Measurements from ENCODE around the gene H2AZ2. TPM values are rescaled to one million over a fixed set of nuclear protein-coding genes. Genes with fewer than 3 reads are reported as not detected.

H2AZ2 gene
- polyA plus RNA-seq, 2 donors = 70.0 to 93.6 TPM

DNA sequence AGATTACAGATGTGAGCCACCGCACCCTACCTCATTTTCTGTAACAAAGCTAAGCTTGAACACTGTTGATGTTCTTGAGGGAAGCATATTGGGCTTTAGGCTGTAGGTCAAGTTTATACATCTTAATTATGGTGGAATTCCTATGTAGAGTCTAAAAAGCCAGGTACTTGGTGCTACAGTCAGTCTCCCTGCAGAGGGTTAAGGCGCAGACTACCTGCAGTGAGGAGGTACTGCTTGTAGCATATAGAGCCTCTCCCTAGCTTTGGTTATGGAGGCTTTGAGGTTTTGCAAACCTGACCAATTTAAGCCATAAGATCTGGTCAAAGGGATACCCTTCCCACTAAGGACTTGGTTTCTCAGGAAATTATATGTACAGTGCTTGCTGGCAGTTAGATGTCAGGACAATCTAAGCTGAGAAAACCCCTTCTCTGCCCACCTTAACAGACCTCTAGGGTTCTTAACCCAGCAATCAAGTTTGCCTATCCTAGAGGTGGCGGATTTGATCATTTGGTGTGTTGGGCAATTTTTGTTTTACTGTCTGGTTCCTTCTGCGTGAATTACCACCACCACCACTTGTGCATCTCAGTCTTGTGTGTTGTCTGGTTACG, 45.4 kb downstream of the H2AZ2 start:
- Histone ChIP-seq H3K9me3 (ENCODE audit: control insufficient read depth in 2 of 2, insufficient read depth in 1 of 2, low read depth in 1 of 2, low read length in 1 of 2) (no peaks in the 10 kb centered on the region), H3K4me1 (ENCODE audit: control insufficient read depth in 2 of 2, insufficient read depth in 2 of 2, low read length in 1 of 2) (no peaks in the 10 kb centered on the region), H3K27me3 (ENCODE audit: control insufficient read depth in 1 of 2, insufficient read depth in 2 of 2, low read length in 2 of 2) (no peaks in the 10 kb centered on the region), H3K4me3 (ENCODE audit: low read depth in 1 of 2, low read length in 2 of 2) (no peak overlapping the region), H3K36me3 (ENCODE audit: control insufficient read depth in 2 of 2, insufficient read depth in 2 of 2, low read length in 1 of 2) (peaks cover 11 to 32% of the 10 kb centered on the region in 2 donors), H3K27ac (ENCODE audit: low read depth in 2 of 2, low read length in 1 of 2) (no peak overlapping the region)
- 95 to 98% methylated on average over 5 of the region's 5 CpGs for WGBS, 2 donors

DNA sequence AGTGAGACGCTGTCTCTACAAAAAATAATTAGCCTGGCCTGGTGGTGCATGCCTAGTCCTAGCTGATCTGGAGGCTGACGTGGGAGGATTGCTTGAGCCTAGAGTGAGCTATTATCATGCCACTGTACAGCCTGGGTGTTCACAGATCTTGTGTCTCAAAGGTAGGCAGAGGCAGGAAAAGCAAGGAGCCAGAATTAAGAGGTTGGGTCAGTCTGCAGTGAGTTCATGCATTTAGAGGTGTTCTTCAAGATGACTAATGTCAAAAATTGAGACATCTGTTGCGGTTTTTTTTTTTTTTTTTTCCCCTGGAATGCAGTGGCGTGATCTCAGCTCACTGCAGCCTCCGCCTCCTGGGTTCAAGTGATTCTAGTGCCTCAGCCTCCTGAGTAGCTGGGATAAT, 46.0 kb downstream of the H2AZ2 start:
- no peaks in the 10 kb centered on the region for H3K4me1 ChIP-seq (ENCODE audit: control insufficient read depth in 2 of 2, insufficient read depth in 2 of 2, low read length in 1 of 2)
- 82 to 84% methylated on average over 5 of the region's 5 CpGs for WGBS, 2 donors
- H3K9me3 ChIP-seq (ENCODE audit: control insufficient read depth in 2 of 2, insufficient read depth in 1 of 2, low read depth in 1 of 2, low read length in 1 of 2) = no peaks in the 10 kb centered on the region
- peaks cover 11 to 32% of the 10 kb centered on the region in 2 donors for H3K36me3 ChIP-seq (ENCODE audit: control insufficient read depth in 2 of 2, insufficient read depth in 2 of 2, low read length in 1 of 2)
- H3K27me3 ChIP-seq (ENCODE audit: control insufficient read depth in 1 of 2, insufficient read depth in 2 of 2, low read length in 2 of 2) = no peaks in the 10 kb centered on the region
- no peak overlapping the region for H3K4me3 ChIP-seq (ENCODE audit: low read depth in 1 of 2, low read length in 2 of 2)
- H3K27ac ChIP-seq (ENCODE audit: low read depth in 2 of 2, low read length in 1 of 2) = peak overlapping the region in 1 of 2 donors; percentile 1

GRCh38 chr7:44799939-44800338, 47.9 kb downstream of the H2AZ2 start:
- Histone ChIP-seq H3K9me3 (ENCODE audit: control insufficient read depth in 2 of 2, insufficient read depth in 1 of 2, low read depth in 1 of 2, low read length in 1 of 2) (no peaks in the 10 kb centered on the region), H3K4me1 (ENCODE audit: control insufficient read depth in 2 of 2, insufficient read depth in 2 of 2, low read length in 1 of 2) (no peaks in the 10 kb centered on the region), H3K4me3 (ENCODE audit: low read depth in 1 of 2, low read length in 2 of 2) (no peak overlapping the region), H3K27me3 (ENCODE audit: control insufficient read depth in 1 of 2, insufficient read depth in 2 of 2, low read length in 2 of 2) (no peaks in the 10 kb centered on the region), H3K27ac (ENCODE audit: low read depth in 2 of 2, low read length in 1 of 2) (no peak overlapping the region), H3K36me3 (ENCODE audit: control insufficient read depth in 2 of 2, insufficient read depth in 2 of 2, low read length in 1 of 2) (peaks cover 11 to 32% of the 10 kb centered on the region in 2 donors)
- WGBS, 2 donors = 68 to 73% methylated on average over 4 of the region's 4 CpGs

DNA sequence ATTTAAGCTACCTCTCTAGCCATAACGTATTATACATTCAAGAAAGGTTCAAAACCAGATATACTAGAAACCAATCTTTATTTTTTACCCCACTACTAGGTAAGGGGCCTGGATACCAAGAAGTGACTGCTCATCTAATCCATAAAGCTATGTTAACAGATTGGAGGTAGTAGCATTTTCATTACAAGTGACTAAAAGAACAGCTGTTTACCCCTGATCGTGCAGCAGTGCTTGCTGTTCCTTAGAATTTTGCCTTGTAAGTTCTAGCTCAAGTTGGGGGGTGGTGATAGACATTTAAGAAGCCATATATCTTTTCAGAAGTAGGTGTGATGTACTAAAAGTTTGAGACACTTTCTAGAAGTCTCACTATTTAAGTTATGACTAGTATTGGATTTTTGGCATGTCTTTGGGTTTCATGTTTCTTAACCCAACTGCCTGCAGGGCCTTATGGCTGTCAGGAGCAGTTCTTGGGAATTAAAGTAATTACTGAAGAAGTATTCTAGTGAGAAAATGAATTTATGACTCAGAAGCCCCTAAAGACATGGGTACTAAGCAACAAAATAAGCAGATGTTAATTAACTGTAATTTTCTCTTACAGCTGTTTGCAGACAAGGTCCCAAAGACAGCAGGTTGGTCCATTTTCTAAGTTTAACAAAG, 49.1 kb downstream of the H2AZ2 start:
- H3K27ac ChIP-seq (ENCODE audit: low read depth in 2 of 2, low read length in 1 of 2) = no peak overlapping the region
- H3K9me3 ChIP-seq (ENCODE audit: control insufficient read depth in 2 of 2, insufficient read depth in 1 of 2, low read depth in 1 of 2, low read length in 1 of 2) = no peaks in the 10 kb centered on the region
- 7 to 11% methylated on average over 2 of the region's 2 CpGs for WGBS, 2 donors
- H3K36me3 ChIP-seq (ENCODE audit: control insufficient read depth in 2 of 2, insufficient read depth in 2 of 2, low read length in 1 of 2) = peaks cover 11 to 29% of the 10 kb centered on the region in 2 donors
- no peaks in the 10 kb centered on the region for H3K27me3 ChIP-seq (ENCODE audit: control insufficient read depth in 1 of 2, insufficient read depth in 2 of 2, low read length in 2 of 2)
- no peaks in the 10 kb centered on the region for H3K4me1 ChIP-seq (ENCODE audit: control insufficient read depth in 2 of 2, insufficient read depth in 2 of 2, low read length in 1 of 2)
- peak overlapping the region in 1 of 2 donors; percentile 79 for H3K4me3 ChIP-seq (ENCODE audit: low read depth in 1 of 2, low read length in 2 of 2)

- Histone ChIP-seq H3K4me1 (ENCODE audit: control insufficient read depth in 2 of 2, insufficient read depth in 2 of 2, low read length in 1 of 2) (no peaks in the 10 kb centered on the region), H3K27ac (ENCODE audit: low read depth in 2 of 2, low read length in 1 of 2) (peak overlapping the region; percentile 96 to 100), H3K27me3 (ENCODE audit: control insufficient read depth in 1 of 2, insufficient read depth in 2 of 2, low read length in 2 of 2) (no peaks in the 10 kb centered on the region), H3K9me3 (ENCODE audit: control insufficient read depth in 2 of 2, insufficient read depth in 1 of 2, low read depth in 1 of 2, low read length in 1 of 2) (no peaks in the 10 kb centered on the region), H3K4me3 (ENCODE audit: low read depth in 1 of 2, low read length in 2 of 2) (peak overlapping the region; percentile 71 to 79), H3K36me3 (ENCODE audit: control insufficient read depth in 2 of 2, insufficient read depth in 2 of 2, low read length in 1 of 2) (peaks cover 11 to 25% of the 10 kb centered on the region in 2 donors)
- 1 to 2% methylated on average over 26 of the region's 26 CpGs for WGBS, 2 donors
Observed at GRCh38 chr7:44797329-44798258, 50.3 kb downstream of the H2AZ2 start.

- H3K9me3 ChIP-seq (ENCODE audit: control insufficient read depth in 2 of 2, insufficient read depth in 1 of 2, low read depth in 1 of 2, low read length in 1 of 2) = no peaks in the 10 kb centered on the region
- peak within 1 kb of the TSS; percentile 74 to 79 for H3K4me3 ChIP-seq (ENCODE audit: low read depth in 1 of 2, low read length in 2 of 2)
- no peaks in the 10 kb centered on the region for H3K4me1 ChIP-seq (ENCODE audit: control insufficient read depth in 2 of 2, insufficient read depth in 2 of 2, low read length in 1 of 2)
- H3K36me3 ChIP-seq (ENCODE audit: control insufficient read depth in 2 of 2, insufficient read depth in 2 of 2, low read length in 1 of 2) = peaks cover 5 to 17% of the 10 kb centered on the region in 2 donors
- H3K27ac ChIP-seq (ENCODE audit: low read depth in 2 of 2, low read length in 1 of 2) = peak within 1 kb of the TSS; percentile 96 to 100
- WGBS, 2 donors = 1% methylated on average over 97 to 99 of the region's 99 CpGs
- no peaks in the 10 kb centered on the region for H3K27me3 ChIP-seq (ENCODE audit: control insufficient read depth in 1 of 2, insufficient read depth in 2 of 2, low read length in 2 of 2)
Observed at GRCh38 chr7:44796504-44797328, 51.2 kb downstream of the H2AZ2 start, which contains the start of gene PPIA. PPIA (plus strand) TSS chr7:44796681; CDS start chr7:44796725, 44 bp downstream.

- no peaks in the 10 kb centered on the region for H3K27me3 ChIP-seq (ENCODE audit: control insufficient read depth in 1 of 2, insufficient read depth in 2 of 2, low read length in 2 of 2)
- peak overlapping the region; percentile 74 to 79 for H3K4me3 ChIP-seq (ENCODE audit: low read depth in 1 of 2, low read length in 2 of 2)
- WGBS, 2 donors = 0 to 1% methylated on average over 59 of the region's 59 CpGs
- peak overlapping the region; percentile 90 to 100 for H3K27ac ChIP-seq (ENCODE audit: low read depth in 2 of 2, low read length in 1 of 2)
- H3K36me3 ChIP-seq (ENCODE audit: control insufficient read depth in 2 of 2, insufficient read depth in 2 of 2, low read length in 1 of 2) = peaks cover 3 to 14% of the 10 kb centered on the region in 2 donors
- H3K4me1 ChIP-seq (ENCODE audit: control insufficient read depth in 2 of 2, insufficient read depth in 2 of 2, low read length in 1 of 2) = no peaks in the 10 kb centered on the region
- H3K9me3 ChIP-seq (ENCODE audit: control insufficient read depth in 2 of 2, insufficient read depth in 1 of 2, low read depth in 1 of 2, low read length in 1 of 2) = no peaks in the 10 kb centered on the region
Observed at GRCh38 chr7:44796034-44796503, 51.8 kb downstream of the H2AZ2 start.

- WGBS, 2 donors = 45 to 46% methylated on average over 3 of the region's 3 CpGs
- H3K9me3 ChIP-seq (ENCODE audit: control insufficient read depth in 2 of 2, insufficient read depth in 1 of 2, low read depth in 1 of 2, low read length in 1 of 2) = no peaks in the 10 kb centered on the region
Observed at GRCh38 chr7:44794331-44794730, 53.6 kb downstream of the H2AZ2 start.

DNA sequence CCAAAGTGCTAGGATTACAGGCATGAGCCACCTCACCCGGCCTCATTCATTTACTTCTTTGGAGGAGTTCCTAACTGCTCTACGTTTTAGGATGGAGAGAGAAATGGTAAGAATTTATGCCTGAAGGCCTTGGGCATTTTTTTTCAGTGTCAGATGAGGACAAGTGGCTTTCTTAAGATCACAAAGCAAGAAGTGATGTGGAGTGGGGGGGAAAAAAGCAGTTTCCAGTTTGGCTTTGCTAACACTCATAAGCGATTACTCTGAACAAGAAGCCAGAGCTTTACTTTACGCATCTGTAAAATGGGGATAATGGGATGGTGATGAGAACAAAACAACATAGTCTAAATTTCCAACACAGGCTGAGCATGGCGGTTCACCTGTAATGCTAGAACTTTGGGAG, 54.0 kb downstream of the H2AZ2 start:
- Histone ChIP-seq H3K4me1 (ENCODE audit: control insufficient read depth in 2 of 2, insufficient read depth in 2 of 2, low read length in 1 of 2) (no peaks in the 10 kb centered on the region), H3K36me3 (ENCODE audit: control insufficient read depth in 2 of 2, insufficient read depth in 2 of 2, low read length in 1 of 2) (peaks cover 0 to 2% of the 10 kb centered on the region in 2 donors), H3K27me3 (ENCODE audit: control insufficient read depth in 1 of 2, insufficient read depth in 2 of 2, low read length in 2 of 2) (no peaks in the 10 kb centered on the region), H3K4me3 (ENCODE audit: low read depth in 1 of 2, low read length in 2 of 2) (no peak overlapping the region), H3K27ac (ENCODE audit: low read depth in 2 of 2, low read length in 1 of 2) (no peak overlapping the region), H3K9me3 (ENCODE audit: control insufficient read depth in 2 of 2, insufficient read depth in 1 of 2, low read depth in 1 of 2, low read length in 1 of 2) (no peaks in the 10 kb centered on the region)
- WGBS, 2 donors = 71 to 74% methylated on average over 5 of the region's 5 CpGs

More at GRCh38 chr7:44794331-44794730, 53.6 kb downstream of the H2AZ2 start:
- no peak overlapping the region for H3K27ac ChIP-seq (ENCODE audit: low read depth in 2 of 2, low read length in 1 of 2)
- no peaks in the 10 kb centered on the region for H3K4me1 ChIP-seq (ENCODE audit: control insufficient read depth in 2 of 2, insufficient read depth in 2 of 2, low read length in 1 of 2)
- no peaks in the 10 kb centered on the region for H3K27me3 ChIP-seq (ENCODE audit: control insufficient read depth in 1 of 2, insufficient read depth in 2 of 2, low read length in 2 of 2)
- H3K36me3 ChIP-seq (ENCODE audit: control insufficient read depth in 2 of 2, insufficient read depth in 2 of 2, low read length in 1 of 2) = peaks cover 2 to 3% of the 10 kb centered on the region in 2 donors
- H3K4me3 ChIP-seq (ENCODE audit: low read depth in 1 of 2, low read length in 2 of 2) = no peak overlapping the region

All from esophagus (tissue), 2 donors.